Uterus (tissue), 4 donors: ENCODE data around the gene IGFBP4. TPM values are rescaled to one million over a fixed set of nuclear protein-coding genes. Genes with fewer than 3 reads are reported as not detected.

Source experiments
- DNase-seq, 2 donors: peaks; one replicate each; pipeline ENCODE4 v3.0.0-alpha.2; 2019 to 2020
- H3K27ac ChIP-seq, 2 donors: fragments of 200-600 bp; sonication (generic); 1 replicate in 1 of 2; 2 replicates in 1 of 2; pipeline ENCODE4 v1.5.1; 2016 to 2018
- H3K27me3 ChIP-seq, 2 donors: fragments of 200-600 bp; sonication (generic); one replicate each; pipeline ENCODE4 v1.5.1; 2018 to 2019; ENCODE audit warnings: control low read depth in 1 of 2
- H3K36me3 ChIP-seq, 2 donors: fragments of 200-600 bp; sonication (generic); one replicate each; pipeline ENCODE4 v1.5.1; 2019; ENCODE audit warnings: control low read depth in 1 of 2
- H3K4me1 ChIP-seq, 2 donors: fragments of 200-600 bp; sonication (generic); one replicate each; pipeline ENCODE4 v1.5.1; 2018 to 2019; ENCODE audit warnings: control low read depth in 1 of 2
- H3K4me3 ChIP-seq, 2 donors: fragments of 200-600 bp; sonication (generic); 1 replicate in 1 of 2; 2 replicates in 1 of 2; pipeline ENCODE4 v1.5.1; 2018 to 2019; ENCODE audit warnings: mild to moderate bottlenecking in 1 of 2
- H3K9me3 ChIP-seq, 2 donors: fragments of 200-600 bp; sonication (generic); one replicate each; pipeline ENCODE4 v1.5.1; 2019; ENCODE audit warnings: control low read depth in 1 of 2
- POLR2A ChIP-seq, 2 donors: fragments of 450-650 bp; IDR thresholded peaks; one replicate each; pipeline ENCODE4 v1.6.1; 2016; ENCODE audit warnings: antibody characterized with exemption in 2 of 2, mild to moderate bottlenecking in 1 of 2, moderate library complexity in 1 of 2
- intact Hi-C: fragments of 100-400 bp; cut with DNase I; formaldehyde crosslinking; loops from one replicate; pipeline ENCODE4 v1.15.1; 2023; ENCODE audit warnings: low total_unique reads
- total RNA-seq, 4 donors: library from RNA; depleted of rRNA in 3 of 4; stranded (reverse); fragments of >200 nt in 3 of 4; gene quantifications; one replicate each; pipeline versions ENCODE4 v1.1.0 to v1.2.4, GENCODE V29; 2014 to 2023
- TF ChIP-seq, protein P1 (sequence below), 4 experiments: fragments of 200-600 bp in 2 of 4; fragments of 450-650 bp in 2 of 4; sonication (generic) in 2 of 4; IDR thresholded peaks; one replicate each; pipeline ENCODE4 v1.5.1; 2016 to 2019; ENCODE audit warnings: antibody characterized with exemption in 4 of 4, mild to moderate bottlenecking in 2 of 4, moderate library complexity in 1 of 4
- donor health status: DM: yes; HTN: yes; CAD: no.

The IGFBP4 gene
- total RNA-seq, 4 donors from 2014 or later: 331 to 1,351 (median 418) TPM

DNA sequence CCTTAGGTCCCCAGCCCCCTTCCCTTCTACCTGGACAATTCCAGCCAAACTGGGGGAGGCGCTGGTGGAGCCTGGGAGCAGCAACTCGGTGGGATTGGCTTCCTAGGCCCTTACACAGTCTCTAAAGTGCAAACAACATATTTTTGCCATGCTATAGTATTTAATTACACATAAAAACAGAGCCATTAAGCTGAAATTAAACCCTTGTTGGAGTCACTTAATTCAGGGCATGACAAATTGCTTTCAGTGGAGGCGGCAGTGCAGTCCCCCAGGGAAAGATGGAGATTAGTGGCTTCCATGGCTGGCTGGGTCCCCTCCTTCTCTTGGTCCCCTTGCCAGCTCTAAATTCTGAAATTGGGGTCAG, 17.3 kb downstream of the IGFBP4 start:
- Histone ChIP-seq H3K4me3 (no peak overlapping the region), H3K36me3 (no peaks in the 10 kb centered on the region), H3K27me3 (no peaks in the 10 kb centered on the region), H3K27ac (peak overlapping the region; percentile 70 to 84), H3K4me1 (peaks cover 13 to 39% of the 10 kb centered on the region in 2 donors), H3K9me3 (no peaks in the 10 kb centered on the region)
- DNase-seq: no peak
- intact Hi-C loops: no loop called here
- TF ChIP-seq POLR2A (IDR thresholded peaks at IDR 0.05): no peak
- TF ChIP-seq, protein P1, sequence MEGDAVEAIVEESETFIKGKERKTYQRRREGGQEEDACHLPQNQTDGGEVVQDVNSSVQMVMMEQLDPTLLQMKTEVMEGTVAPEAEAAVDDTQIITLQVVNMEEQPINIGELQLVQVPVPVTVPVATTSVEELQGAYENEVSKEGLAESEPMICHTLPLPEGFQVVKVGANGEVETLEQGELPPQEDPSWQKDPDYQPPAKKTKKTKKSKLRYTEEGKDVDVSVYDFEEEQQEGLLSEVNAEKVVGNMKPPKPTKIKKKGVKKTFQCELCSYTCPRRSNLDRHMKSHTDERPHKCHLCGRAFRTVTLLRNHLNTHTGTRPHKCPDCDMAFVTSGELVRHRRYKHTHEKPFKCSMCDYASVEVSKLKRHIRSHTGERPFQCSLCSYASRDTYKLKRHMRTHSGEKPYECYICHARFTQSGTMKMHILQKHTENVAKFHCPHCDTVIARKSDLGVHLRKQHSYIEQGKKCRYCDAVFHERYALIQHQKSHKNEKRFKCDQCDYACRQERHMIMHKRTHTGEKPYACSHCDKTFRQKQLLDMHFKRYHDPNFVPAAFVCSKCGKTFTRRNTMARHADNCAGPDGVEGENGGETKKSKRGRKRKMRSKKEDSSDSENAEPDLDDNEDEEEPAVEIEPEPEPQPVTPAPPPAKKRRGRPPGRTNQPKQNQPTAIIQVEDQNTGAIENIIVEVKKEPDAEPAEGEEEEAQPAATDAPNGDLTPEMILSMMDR (IDR thresholded peaks at IDR 0.05): no peak

DNA sequence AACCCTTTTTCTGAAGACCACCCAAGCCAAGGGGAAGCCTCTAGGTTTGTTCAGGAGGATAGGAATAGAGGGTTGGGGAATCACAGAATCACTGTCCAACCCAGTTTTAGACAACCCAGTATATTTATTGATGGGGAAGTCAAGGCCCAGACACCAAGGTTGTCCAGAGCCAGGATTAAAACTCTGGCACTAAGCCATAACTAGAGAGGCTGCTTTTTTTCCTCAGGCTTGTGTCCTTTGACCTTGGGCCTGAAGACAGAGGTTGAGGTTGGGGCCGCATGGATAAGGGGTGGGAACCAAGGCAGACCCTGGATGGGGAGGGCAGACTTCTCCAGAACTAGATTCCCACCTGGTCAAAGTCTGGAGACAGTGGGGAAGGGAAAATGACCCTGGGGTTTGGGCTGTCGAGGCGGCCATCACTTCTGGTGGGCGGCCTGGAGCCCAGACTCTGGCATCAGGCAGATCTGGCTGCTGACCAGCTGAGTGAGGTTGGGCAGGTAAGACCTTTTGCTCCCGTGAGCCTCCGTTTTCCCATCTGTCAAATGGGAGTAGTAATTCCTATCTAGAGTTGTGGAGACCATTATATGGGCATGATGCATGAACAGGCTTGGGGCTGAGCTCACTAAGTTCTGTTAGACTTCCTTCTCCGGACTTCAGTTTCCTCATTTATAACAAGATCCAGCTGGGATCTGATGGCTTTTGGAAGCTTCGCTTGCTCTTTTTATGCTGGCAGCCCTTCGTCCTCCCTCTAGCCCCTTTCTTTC, 17.9 kb downstream of the IGFBP4 start:
- Histone ChIP-seq H3K4me1 (peaks cover 13 to 39% of the 10 kb centered on the region in 2 donors), H3K36me3 (no peaks in the 10 kb centered on the region), H3K27ac (peak overlapping the region; percentile 70 to 84), H3K27me3 (no peaks in the 10 kb centered on the region), H3K9me3 (no peaks in the 10 kb centered on the region), H3K4me3 (no peak overlapping the region)
- peak in 1 of 2 donors; percentile 49 for DNase-seq
- TF ChIP-seq, protein P1 (IDR thresholded peaks at IDR 0.05): no peak
- no peak for TF ChIP-seq POLR2A (IDR thresholded peaks at IDR 0.05)
- intact Hi-C loops: no loop called here

DNA sequence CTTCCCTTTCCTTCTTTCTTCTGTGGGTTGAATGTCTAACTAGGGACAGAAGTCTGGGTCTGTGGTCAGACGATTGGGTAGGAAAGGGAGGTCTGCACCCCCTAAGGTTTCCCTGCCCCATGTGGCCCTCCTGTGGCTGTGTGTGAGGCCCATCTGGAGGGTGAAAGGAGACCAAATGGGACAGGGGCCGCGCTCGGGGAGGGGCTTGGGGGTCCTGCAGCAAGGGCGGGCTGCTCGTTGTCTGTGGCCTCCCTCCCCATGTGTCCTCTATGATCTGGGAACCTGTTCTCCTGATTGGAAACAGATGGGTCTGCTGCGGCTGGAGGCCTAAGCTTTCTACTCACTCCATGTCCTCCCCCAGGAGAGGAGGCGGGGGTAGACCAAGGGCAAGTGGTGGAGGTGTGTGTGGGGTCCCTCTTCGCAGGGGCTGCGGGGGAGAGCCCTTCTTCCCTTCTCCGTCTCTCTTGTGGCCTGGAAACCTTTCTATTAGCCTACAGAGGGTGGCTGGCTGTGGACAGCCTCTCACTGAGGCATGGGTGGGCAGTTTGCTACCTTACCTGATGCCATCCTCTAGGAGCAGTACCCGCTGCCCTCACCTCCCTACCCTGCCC, 18.6 kb downstream of the IGFBP4 start:
- peak overlapping the region; percentile 70 to 84 for H3K27ac ChIP-seq
- DNase-seq: peak; percentile 59 to 60
- no peak for TF ChIP-seq POLR2A (IDR thresholded peaks at IDR 0.05)
- TF ChIP-seq, protein P1 (IDR thresholded peaks at IDR 0.05): no peak
- no peaks in the 10 kb centered on the region for H3K36me3 ChIP-seq
- H3K4me1 ChIP-seq: peaks cover 13 to 32% of the 10 kb centered on the region in 2 donors
- no peaks in the 10 kb centered on the region for H3K9me3 ChIP-seq
- no peak overlapping the region for H3K4me3 ChIP-seq
- H3K27me3 ChIP-seq: no peaks in the 10 kb centered on the region
- intact Hi-C loops: no loop called here

DNA sequence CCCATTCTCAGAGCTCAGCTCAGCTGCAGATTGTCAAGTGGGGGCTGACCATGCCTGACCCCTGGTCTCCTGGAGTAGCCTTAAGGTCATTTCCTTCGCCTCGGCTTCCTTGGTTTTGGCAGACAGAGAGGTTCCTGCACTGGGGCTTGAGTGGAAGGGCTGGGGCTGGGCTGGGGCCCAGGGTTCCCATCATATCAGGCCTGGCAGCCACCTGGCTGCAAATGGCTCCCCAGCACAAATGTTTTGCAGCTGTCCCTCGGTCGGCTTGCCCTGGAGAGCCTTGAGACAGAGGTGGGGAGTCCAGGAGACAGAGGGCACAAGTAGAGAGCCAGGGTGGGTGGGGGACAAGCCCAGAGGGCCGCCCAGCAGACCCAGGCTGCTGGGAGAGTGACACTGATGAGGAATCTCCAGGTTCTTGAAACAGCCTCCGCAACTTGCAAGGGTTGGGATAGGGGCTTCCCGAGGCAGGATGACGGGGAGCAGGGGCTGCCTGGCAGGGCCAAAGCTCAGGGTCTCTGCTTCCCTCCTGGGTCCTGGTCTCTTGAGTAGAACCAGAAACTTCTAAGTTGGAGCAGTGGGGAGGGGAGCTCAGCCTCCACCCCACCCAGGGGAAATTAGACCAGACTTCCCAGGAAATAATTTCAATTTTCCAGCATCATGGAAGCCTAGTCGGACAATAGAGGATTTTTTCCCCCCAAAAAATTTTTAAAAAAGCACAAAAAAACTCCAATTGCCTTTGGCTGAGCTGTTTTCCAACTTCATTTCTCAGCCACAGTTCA, 19.3 kb downstream of the IGFBP4 start:
- Histone ChIP-seq H3K4me3 (no peak overlapping the region), H3K9me3 (no peaks in the 10 kb centered on the region), H3K36me3 (no peaks in the 10 kb centered on the region), H3K27ac (peak overlapping the region; percentile 70 to 84), H3K4me1 (peaks cover 13 to 25% of the 10 kb centered on the region in 2 donors), H3K27me3 (no peaks in the 10 kb centered on the region)
- no peak for DNase-seq
- intact Hi-C loops: no loop called here
- TF ChIP-seq, protein P1 (IDR thresholded peaks at IDR 0.05): no peak
- TF ChIP-seq POLR2A (IDR thresholded peaks at IDR 0.05): no peak
